Naive thymus-derived CD8-positive, alpha-beta T cell (primary cell): ENCODE measurements around the gene NELFA. TPM values are rescaled to one million over a fixed set of nuclear protein-coding genes. Genes with fewer than 3 reads are reported as not detected.

Source experiments
- ATAC-seq, 2 donors: fragments of 150-1000 bp; cut with Tn5 transposase in 1 of 2; sonication (Bioruptor Pico), chemical (Tn5 transposase) in 1 of 2; 1 replicate in 1 of 2; 2 replicates in 1 of 2; pipeline ENCODE4 v1.10.0; 2021; ENCODE audit warnings: mild to moderate bottlenecking in 2 of 2, moderate library complexity in 2 of 2
- POLR2A ChIA-PET: fragments of 350-600 bp; sonication (Branson Sonifier 250); formaldehyde crosslinking; loops from one replicate; lab custom pipeline; 2021; ENCODE audit warnings: antibody characterized with exemption; lab: Charles Lee
- DNase-seq, 10 donors: peaks; one replicate each; pipeline versions ENCODE4 v3.0.0 to v3.0.0-alpha.2; 2020 to 2022
- H3K27ac Mint-ChIP-seq, 10 donors: one replicate each; pipeline ENCODE4 v1.8.0; 2020 to 2022; ENCODE audit warnings: mild to moderate bottlenecking in 10 of 10, mixed read lengths in 10 of 10, moderate library complexity in 4 of 10, inconsistent platforms in 1 of 10
- H3K27me3 Mint-ChIP-seq, 5 donors: one replicate each; pipeline ENCODE4 v1.8.0; 2021 to 2022; ENCODE audit warnings: mixed read lengths in 5 of 5
- H3K36me3 Mint-ChIP-seq, 3 donors: one replicate each; pipeline ENCODE4 v1.8.0; 2020 to 2022; ENCODE audit warnings: mixed read lengths in 3 of 3, mild to moderate bottlenecking in 2 of 3, inconsistent platforms in 1 of 3
- H3K4me1 Mint-ChIP-seq, 4 donors: one replicate each; pipeline ENCODE4 v1.8.0; 2021 to 2022; ENCODE audit warnings: mixed read lengths in 4 of 4
- H3K4me3 Mint-ChIP-seq, 10 donors: one replicate each; pipeline ENCODE4 v1.8.0; 2020 to 2022; ENCODE audit warnings: mild to moderate bottlenecking in 10 of 10, mixed read lengths in 10 of 10, moderate library complexity in 6 of 10, inconsistent platforms in 1 of 10
- H3K9me3 Mint-ChIP-seq, 9 donors: one replicate each; pipeline ENCODE4 v1.8.0; 2020 to 2022; ENCODE audit warnings: mixed read lengths in 9 of 9, mild to moderate bottlenecking in 3 of 9, inconsistent platforms in 1 of 9, moderate library complexity in 1 of 9
- polyA plus RNA-seq, 3 donors: library from polyadenylated mRNA; unstranded; fragments of 300-500 nt; fragmentation: Illumina TruSeq; gene quantifications; one replicate each; pipeline ENCODE4 v1.2.3, GENCODE V29; 2021
- total RNA-seq, 8 experiments: library from RNA in 2 of 8; stranded (reverse) in 2 of 8; gene quantifications; one replicate each; pipeline ENCODE4 v1.2.3 and lab custom pipeline; 2021 to 2026

The NELFA gene
- total and polyA plus RNA-seq, 5 experiments from 2014 or later: 20.1 to 47.9 (median 37.8) TPM

GRCh38 chr4:1982124-1983052 lies 26.4 kb downstream of the NELFA start:
- no peak for ATAC-seq
- no peaks in the 10 kb centered on the region for H3K27me3 Mint-ChIP-seq
- peaks cover 0 to 3% (median 0%) of the 10 kb centered on the region in 4 donors for H3K4me1 Mint-ChIP-seq
- H3K27ac Mint-ChIP-seq: peak overlapping the region in 4 of 10 donors; percentile 8 to 79 (median 61)
- POLR2A ChIA-PET: no interaction called here
- H3K9me3 Mint-ChIP-seq: no peaks in the 10 kb centered on the region
- no peak for DNase-seq
- no peak overlapping the region for H3K4me3 Mint-ChIP-seq
- peaks cover 0 to 83% (median 10%) of the 10 kb centered on the region in 3 donors for H3K36me3 Mint-ChIP-seq

DNA sequence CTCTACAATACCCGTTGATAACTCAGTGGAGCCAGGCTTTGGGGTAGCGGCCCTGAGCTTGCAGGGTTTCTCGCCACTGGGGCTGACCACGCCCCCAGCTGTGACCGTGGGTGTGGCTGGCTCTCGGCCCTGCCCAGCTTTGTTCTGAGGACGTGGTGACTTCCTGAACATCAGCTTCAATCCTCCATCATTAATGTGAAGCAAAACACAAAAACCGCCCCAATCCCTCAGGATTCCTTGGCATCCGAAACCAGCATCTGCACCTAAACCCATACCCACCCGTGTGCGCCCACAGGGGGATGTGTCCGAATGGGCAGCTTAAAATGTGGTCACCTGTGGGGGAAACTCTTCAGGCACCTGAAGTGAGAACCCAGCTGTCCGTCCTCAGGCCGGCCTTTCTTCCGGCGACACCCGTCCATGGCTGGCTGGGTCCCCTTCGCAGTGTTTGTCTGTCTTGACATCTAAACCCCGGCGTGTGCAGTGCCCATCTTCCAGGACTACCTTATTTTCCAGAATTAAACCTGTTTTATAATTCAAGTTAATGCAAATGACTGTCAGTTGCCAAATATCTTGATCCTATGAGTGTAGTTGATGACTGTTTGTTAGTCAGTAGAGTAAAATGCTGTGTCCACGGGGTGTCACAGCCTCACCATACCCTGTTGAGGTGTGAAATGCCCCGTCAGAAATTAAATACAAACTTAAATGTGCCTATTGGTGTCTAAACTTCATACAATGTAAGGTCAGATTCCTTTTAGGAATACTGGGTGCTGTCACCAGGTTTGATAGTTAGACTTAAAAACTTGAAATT lies 27.3 kb downstream of the NELFA start:
- Mint-ChIP-seq H3K9me3 (no peaks in the 10 kb centered on the region), H3K4me3 (no peak overlapping the region), H3K27me3 (no peaks in the 10 kb centered on the region), H3K27ac (peak overlapping the region in 6 of 10 donors; percentile 8 to 79 (median 52)), H3K36me3 (peaks cover 0 to 78% (median 10%) of the 10 kb centered on the region in 3 donors), H3K4me1 (peaks cover 0 to 3% (median 0%) of the 10 kb centered on the region in 4 donors)
- POLR2A ChIA-PET: no interaction called here
- DNase-seq: peak in 1 of 10 donors; percentile 6
- peak in 1 of 2 donors; percentile 33 for ATAC-seq

DNA sequence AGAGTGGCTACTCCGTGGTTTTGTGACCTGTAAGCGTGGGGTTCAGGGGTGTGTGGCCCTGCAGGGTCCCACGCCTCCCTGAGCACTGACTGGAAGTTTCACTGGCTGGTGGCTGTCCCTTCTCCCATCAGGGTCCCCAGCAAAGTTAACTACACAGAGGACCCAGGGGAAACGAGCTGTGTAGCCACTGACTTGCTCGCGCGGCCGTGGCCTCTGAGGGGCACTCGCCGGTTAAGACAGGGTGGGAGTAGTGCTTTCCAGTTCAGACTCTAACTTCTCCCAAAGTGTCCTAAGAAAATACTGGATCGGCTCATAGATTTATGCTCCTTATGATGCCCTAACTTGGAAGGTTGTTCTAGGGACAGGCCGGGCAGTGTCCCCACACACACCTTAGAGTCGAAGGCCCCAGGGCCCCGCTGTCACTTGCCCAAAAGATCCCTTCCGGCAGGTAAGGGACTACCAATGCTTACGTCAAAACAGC lies 28.2 kb downstream of the NELFA start:
- POLR2A ChIA-PET: no interaction called here
- ATAC-seq (no peak), DNase-seq (no peak)
- Mint-ChIP-seq H3K4me1 (peaks cover 0 to 3% (median 0%) of the 10 kb centered on the region in 4 donors), H3K9me3 (no peaks in the 10 kb centered on the region), H3K36me3 (peaks cover 0 to 79% (median 13%) of the 10 kb centered on the region in 3 donors), H3K27me3 (no peaks in the 10 kb centered on the region), H3K27ac (peak overlapping the region in 5 of 10 donors; percentile 20 to 79 (median 43)), H3K4me3 (no peak overlapping the region)

- Mint-ChIP-seq H3K36me3 (peaks cover 0 to 82% (median 16%) of the 10 kb centered on the region in 3 donors), H3K4me3 (no peak overlapping the region), H3K9me3 (no peaks in the 10 kb centered on the region), H3K4me1 (peaks cover 0 to 3% (median 0%) of the 10 kb centered on the region in 4 donors), H3K27ac (peak overlapping the region in 7 of 10 donors; percentile 6 to 79 (median 44)), H3K27me3 (no peaks in the 10 kb centered on the region)
- POLR2A ChIA-PET: no interaction called here
- DNase-seq (no peak), ATAC-seq (no peak)
Measured at GRCh38 chr4:1979477-1980196, 29.1 kb downstream of the NELFA start.

GRCh38 chr4:1978741-1979476 lies 29.9 kb downstream of the NELFA start:
- Mint-ChIP-seq H3K4me3 (no peak overlapping the region), H3K36me3 (peaks cover 0 to 83% (median 16%) of the 10 kb centered on the region in 3 donors), H3K27me3 (no peaks in the 10 kb centered on the region), H3K9me3 (no peaks in the 10 kb centered on the region), H3K27ac (peak overlapping the region in 2 of 10 donors; percentile 36 to 44), H3K4me1 (peaks cover 0 to 3% (median 0%) of the 10 kb centered on the region in 4 donors)
- POLR2A ChIA-PET: no interaction called here
- ATAC-seq (no peak), DNase-seq (no peak)

GRCh38 chr4:1978226-1978625 lies 30.5 kb downstream of the NELFA start:
- Mint-ChIP-seq H3K4me1 (peaks cover 0 to 3% (median 0%) of the 10 kb centered on the region in 4 donors), H3K27me3 (no peaks in the 10 kb centered on the region), H3K36me3 (peaks cover 0 to 80% (median 16%) of the 10 kb centered on the region in 3 donors), H3K27ac (no peak overlapping the region), H3K9me3 (no peaks in the 10 kb centered on the region), H3K4me3 (no peak overlapping the region)
- ATAC-seq (no peak), DNase-seq (no peak)
- POLR2A ChIA-PET: no interaction called here

DNA sequence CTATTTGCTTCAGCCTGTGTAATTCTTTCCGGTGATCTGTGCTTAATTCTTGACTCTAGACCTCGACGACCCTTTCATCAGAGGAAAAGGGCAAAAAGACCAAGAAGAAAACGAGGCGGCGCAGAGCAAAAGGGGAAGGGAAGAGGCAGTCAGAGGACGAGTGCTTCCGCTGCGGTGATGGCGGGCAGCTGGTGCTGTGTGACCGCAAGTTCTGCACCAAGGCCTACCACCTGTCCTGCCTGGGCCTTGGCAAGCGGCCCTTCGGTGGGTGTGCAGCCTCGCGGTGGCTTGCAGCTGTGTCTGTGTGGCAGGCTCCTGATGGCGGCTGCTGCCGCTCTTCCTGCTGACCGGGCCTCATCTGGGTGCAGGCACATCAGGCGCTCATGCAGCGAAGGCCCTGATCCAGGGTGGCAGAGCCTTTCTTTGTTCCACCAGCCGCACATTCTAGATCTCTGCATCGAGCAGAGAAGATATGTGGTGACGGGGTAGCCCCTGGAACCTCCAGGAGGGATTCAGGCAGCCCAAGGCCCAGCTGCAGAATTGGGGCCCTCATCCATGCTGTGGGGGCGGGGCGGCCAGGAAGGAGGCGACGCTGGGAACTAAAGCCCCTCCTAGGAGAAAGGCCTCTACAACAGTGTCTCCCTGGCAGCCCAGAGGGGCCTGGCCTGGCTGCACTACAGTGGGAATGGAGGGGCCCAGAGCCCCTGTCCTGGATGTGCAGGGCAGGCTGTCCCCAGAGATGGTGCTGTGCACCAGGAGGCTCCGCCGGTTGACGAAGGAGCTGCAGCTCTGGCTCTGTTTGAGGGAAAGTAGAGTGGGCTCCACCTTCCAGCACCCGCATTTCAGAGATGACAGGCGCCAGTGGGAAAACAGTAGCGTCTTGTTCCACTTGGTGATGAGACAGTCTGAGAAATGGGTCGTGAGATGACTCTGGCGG lies 32.1 kb downstream of the NELFA start:
- POLR2A ChIA-PET: no interaction called here
- Mint-ChIP-seq H3K9me3 (no peaks in the 10 kb centered on the region), H3K36me3 (peaks cover 0 to 67% (median 16%) of the 10 kb centered on the region in 3 donors), H3K4me3 (no peak overlapping the region), H3K4me1 (peaks cover 0 to 4% (median 0%) of the 10 kb centered on the region in 4 donors), H3K27me3 (no peaks in the 10 kb centered on the region), H3K27ac (peak overlapping the region in 1 of 10 donors; percentile 11)
- ATAC-seq (no peak), DNase-seq (no peak)

- Mint-ChIP-seq H3K27me3 (no peaks in the 10 kb centered on the region), H3K36me3 (peaks cover 0 to 60% (median 16%) of the 10 kb centered on the region in 3 donors), H3K27ac (peak overlapping the region in 2 of 10 donors; percentile 11 to 28), H3K9me3 (no peaks in the 10 kb centered on the region), H3K4me1 (peaks cover 0 to 2% (median 0%) of the 10 kb centered on the region in 4 donors), H3K4me3 (no peak overlapping the region)
- ATAC-seq (no peak), DNase-seq (no peak)
- POLR2A ChIA-PET: no interaction called here
Measured at GRCh38 chr4:1975880-1976279, 32.9 kb downstream of the NELFA start.

DNA sequence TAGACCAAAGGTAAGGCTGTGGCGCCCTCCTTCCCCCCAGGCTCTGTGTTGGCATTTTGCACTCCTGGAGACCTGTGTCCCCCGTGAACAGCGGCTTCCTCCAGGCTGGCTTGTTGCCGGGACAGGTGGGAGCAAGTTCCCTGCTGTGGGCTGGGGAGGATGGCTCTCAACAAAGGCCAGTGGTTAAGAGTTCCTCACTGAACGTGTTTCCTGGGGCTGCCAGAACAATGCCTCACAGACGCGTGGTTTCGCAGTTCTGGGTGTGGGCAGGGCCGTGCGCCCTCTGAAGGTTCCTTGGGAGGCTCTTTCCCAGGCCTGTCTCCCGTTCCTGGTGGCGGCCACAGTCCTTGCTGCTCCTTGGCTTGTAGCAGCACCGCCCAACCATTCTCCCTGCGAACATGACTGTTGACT lies 33.4 kb downstream of the NELFA start:
- H3K9me3 Mint-ChIP-seq: no peaks in the 10 kb centered on the region
- DNase-seq (no peak), ATAC-seq (no peak)
- POLR2A ChIA-PET: no interaction called here
- H3K4me3 Mint-ChIP-seq: no peak overlapping the region
- peaks cover 0 to 55% (median 16%) of the 10 kb centered on the region in 3 donors for H3K36me3 Mint-ChIP-seq
- no peaks in the 10 kb centered on the region for H3K27me3 Mint-ChIP-seq
- peak overlapping the region in 1 of 10 donors; percentile 28 for H3K27ac Mint-ChIP-seq
- H3K4me1 Mint-ChIP-seq: peaks cover 0 to 2% (median 0%) of the 10 kb centered on the region in 4 donors

DNA sequence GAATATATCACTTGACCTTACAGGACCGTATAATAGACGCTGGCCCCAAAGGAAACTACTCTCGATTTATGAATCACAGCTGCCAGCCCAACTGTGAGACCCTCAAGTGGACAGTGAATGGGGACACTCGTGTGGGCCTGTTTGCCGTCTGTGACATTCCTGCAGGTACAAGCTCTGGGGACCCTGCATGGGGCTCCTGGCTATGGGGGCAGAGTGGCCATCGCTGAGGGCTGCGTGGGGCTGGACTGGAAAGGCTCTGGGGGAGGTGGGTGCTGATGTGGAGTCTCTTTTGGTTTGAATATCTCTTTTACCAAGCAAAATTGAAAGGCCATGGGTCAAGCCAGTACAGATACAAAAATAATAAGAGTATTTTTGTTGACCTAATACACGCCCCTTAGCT lies 33.9 kb downstream of the NELFA start:
- Mint-ChIP-seq H3K4me1 (peaks cover 0 to 3% (median 0%) of the 10 kb centered on the region in 4 donors), H3K36me3 (peaks cover 0 to 52% (median 16%) of the 10 kb centered on the region in 3 donors), H3K27ac (peak overlapping the region in 1 of 10 donors; percentile 32), H3K9me3 (no peaks in the 10 kb centered on the region), H3K27me3 (no peaks in the 10 kb centered on the region), H3K4me3 (no peak overlapping the region)
- POLR2A ChIA-PET: no interaction called here
- ATAC-seq (no peak), DNase-seq (no peak)

DNA sequence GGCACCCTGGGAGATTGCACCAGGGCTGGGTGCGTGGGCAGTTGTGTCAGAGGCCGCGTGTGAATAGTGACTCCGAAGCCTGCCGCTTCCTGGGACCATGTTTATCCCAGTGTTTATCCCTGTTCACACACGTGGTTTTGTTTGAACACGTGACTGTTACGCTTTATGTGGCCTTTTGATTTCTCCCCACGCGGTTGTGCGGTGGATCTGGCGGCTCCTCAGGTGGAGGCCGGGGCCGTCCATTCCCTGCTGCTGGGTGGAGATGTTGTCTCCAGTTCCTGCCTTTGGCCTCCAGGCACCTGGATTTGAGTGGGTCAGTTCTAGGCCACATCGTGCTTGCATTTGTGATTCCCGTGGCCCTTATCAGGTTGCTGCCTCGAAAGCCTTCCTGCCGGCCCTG lies 35.1 kb downstream of the NELFA start:
- H3K4me3 Mint-ChIP-seq: no peak overlapping the region
- peaks cover 0 to 4% (median 0%) of the 10 kb centered on the region in 4 donors for H3K4me1 Mint-ChIP-seq
- peaks cover 0 to 45% (median 10%) of the 10 kb centered on the region in 3 donors for H3K36me3 Mint-ChIP-seq
- no peaks in the 10 kb centered on the region for H3K27me3 Mint-ChIP-seq
- POLR2A ChIA-PET: no interaction called here
- no peaks in the 10 kb centered on the region for H3K9me3 Mint-ChIP-seq
- DNase-seq (no peak), ATAC-seq (no peak)
- H3K27ac Mint-ChIP-seq: no peak overlapping the region
